Activated T-cell treated with anti-CD3 and anti-CD28 coated beads, Interleukin-2, amount 50 U/mL, for 48 hours (primary cell): ENCODE measurements around the gene MRPL44.
"Not testable (repeated sequence)": the region's sequence is repeated elsewhere in the genome, so short reads cannot be mapped to it uniquely, and the experiment has no call there.

Experiments
- DNase-seq, 2 experiments: peaks; one replicate each; pipeline ENCODE4 v3.0.0-alpha.2; 2020

Gene MRPL44

GRCh38 chr2:223936862-223937326 lies 20.4 kb upstream of the MRPL44 start:
- no peak for DNase-seq

GRCh38 chr2:223937535-223937934 lies 19.7 kb upstream of the MRPL44 start:
- no peak for DNase-seq

- DNase-seq: not testable (repeated sequence)
Observed at GRCh38 chr2:223939438-223939837, 17.8 kb upstream of the MRPL44 start.

GRCh38 chr2:223941579-223942277 lies 15.5 kb upstream of the MRPL44 start:
- peak; percentile 78 to 82 for DNase-seq

- DNase-seq: no peak
Observed at GRCh38 chr2:223943135-223943534, 14.1 kb upstream of the MRPL44 start.

- no peak for DNase-seq
Observed at GRCh38 chr2:223943561-223944008, 13.7 kb upstream of the MRPL44 start.

GRCh38 chr2:223944166-223944702 lies 13.0 kb upstream of the MRPL44 start:
- peak; percentile 56 to 66 for DNase-seq

- peak; percentile 85 to 89 for DNase-seq
Observed at GRCh38 chr2:223944703-223945531, 12.3 kb upstream of the MRPL44 start, which contains the start of gene WDFY1. TSS of gene WDFY1 (minus strand) at chr2:223945335. CDS start at chr2:223945284, 51 bp downstream.

- no peak for DNase-seq
Observed at GRCh38 chr2:223945755-223946154, 11.5 kb upstream of the MRPL44 start.

GRCh38 chr2:223947711-223948205 lies 9.5 kb upstream of the MRPL44 start:
- DNase-seq: no peak

- DNase-seq: no peak
Observed at GRCh38 chr2:223949241-223949840, 7.9 kb upstream of the MRPL44 start.

- no peak for DNase-seq
Observed at GRCh38 chr2:223950448-223951347, 6.6 kb upstream of the MRPL44 start.

- DNase-seq: no peak
Observed at GRCh38 chr2:223952280-223952968, 4.8 kb upstream of the MRPL44 start.

GRCh38 chr2:223954401-223954800 lies 2.9 kb upstream of the MRPL44 start:
- DNase-seq: no peak

- peak in 1 of 2 experiments; percentile 43 for DNase-seq
Observed at GRCh38 chr2:223956300-223956699, 963 bp upstream of the MRPL44 start.

GRCh38 chr2:223959688-223960087 lies 2.4 kb downstream of the MRPL44 start:
- DNase-seq: no peak

- no peak for DNase-seq
Observed at GRCh38 chr2:223967981-223968380, 10.7 kb downstream of the MRPL44 start.

GRCh38 chr2:223969315-223969714 lies 12.1 kb downstream of the MRPL44 start:
- DNase-seq: no peak

GRCh38 chr2:223969856-223970255 lies 12.6 kb downstream of the MRPL44 start:
- no peak for DNase-seq

GRCh38 chr2:223970343-223971128 lies 13.3 kb downstream of the MRPL44 start:
- DNase-seq: peak in 1 of 2 experiments; percentile 46
